ENCODE data around the gene MBTD1.
A peak's percentile ranks its signal among the peaks of the same experiment; 100 is the strongest.

MBTD1 gene

GRCh38 chr17:51150932-51151331 lies 108.9 kb downstream of the MBTD1 start:
- no peaks in the 10 kb centered on the region for H3K36me3 Mint-ChIP-seq

GRCh38 chr17:51149163-51149562 lies 110.7 kb downstream of the MBTD1 start:
- Mint-ChIP-seq H3K9me3 (no peaks in the 10 kb centered on the region), H3K4me1 (peaks cover 7% of the 10 kb centered on the region), H3K27ac (no peak overlapping the region), H3K4me3 (no peak overlapping the region), H3K27me3 (no peaks in the 10 kb centered on the region), H3K36me3 (no peaks in the 10 kb centered on the region)

More at GRCh38 chr17:51150932-51151331, 108.9 kb downstream of the MBTD1 start:
- no peaks in the 10 kb centered on the region for H3K27me3 Mint-ChIP-seq
- no peak overlapping the region for H3K4me3 Mint-ChIP-seq
- H3K27ac Mint-ChIP-seq = peak overlapping the region; percentile 3
- H3K9me3 Mint-ChIP-seq = no peaks in the 10 kb centered on the region
- H3K4me1 Mint-ChIP-seq = peaks cover 21% of the 10 kb centered on the region

GRCh38 chr17:51147650-51148049 lies 112.2 kb downstream of the MBTD1 start:
- H3K27ac Mint-ChIP-seq = no peak overlapping the region
- no peaks in the 10 kb centered on the region for H3K36me3 Mint-ChIP-seq
- no peak overlapping the region for H3K4me3 Mint-ChIP-seq

GRCh38 chr17:51144266-51145022 lies 115.4 kb downstream of the MBTD1 start:
- Mint-ChIP-seq H3K27me3 (no peaks in the 10 kb centered on the region), H3K4me3 (no peak overlapping the region), H3K36me3 (no peaks in the 10 kb centered on the region), H3K27ac (no peak overlapping the region), H3K9me3 (no peaks in the 10 kb centered on the region), H3K4me1 (peaks cover 7% of the 10 kb centered on the region)

More at GRCh38 chr17:51147650-51148049, 112.2 kb downstream of the MBTD1 start:
- no peaks in the 10 kb centered on the region for H3K27me3 Mint-ChIP-seq
- peaks cover 7% of the 10 kb centered on the region for H3K4me1 Mint-ChIP-seq
- no peaks in the 10 kb centered on the region for H3K9me3 Mint-ChIP-seq

- Mint-ChIP-seq H3K9me3 (no peaks in the 10 kb centered on the region), H3K27ac (no peak overlapping the region), H3K4me1 (peaks cover 7% of the 10 kb centered on the region), H3K36me3 (no peaks in the 10 kb centered on the region), H3K4me3 (no peak overlapping the region), H3K27me3 (no peaks in the 10 kb centered on the region)
Measured at GRCh38 chr17:51142597-51142996, 117.3 kb downstream of the MBTD1 start.

GRCh38 chr17:51135956-51136355 lies 123.9 kb downstream of the MBTD1 start:
- Mint-ChIP-seq H3K4me3 (no peak overlapping the region), H3K4me1 (peaks cover 3% of the 10 kb centered on the region), H3K36me3 (no peaks in the 10 kb centered on the region), H3K27ac (no peak overlapping the region), H3K9me3 (no peaks in the 10 kb centered on the region), H3K27me3 (no peaks in the 10 kb centered on the region)

GRCh38 chr17:51133365-51133764 lies 126.5 kb downstream of the MBTD1 start:
- peaks cover 3% of the 10 kb centered on the region for H3K4me1 Mint-ChIP-seq
- no peaks in the 10 kb centered on the region for H3K27me3 Mint-ChIP-seq
- no peak overlapping the region for H3K27ac Mint-ChIP-seq
- H3K4me3 Mint-ChIP-seq = no peak overlapping the region
- H3K9me3 Mint-ChIP-seq = no peaks in the 10 kb centered on the region
- no peaks in the 10 kb centered on the region for H3K36me3 Mint-ChIP-seq

GRCh38 chr17:51132964-51133319 lies 126.9 kb downstream of the MBTD1 start:
- no peaks in the 10 kb centered on the region for H3K27me3 Mint-ChIP-seq
- H3K4me1 Mint-ChIP-seq = peaks cover 3% of the 10 kb centered on the region
- no peaks in the 10 kb centered on the region for H3K36me3 Mint-ChIP-seq
- H3K9me3 Mint-ChIP-seq = no peaks in the 10 kb centered on the region
- H3K27ac Mint-ChIP-seq = no peak overlapping the region
- no peak overlapping the region for H3K4me3 Mint-ChIP-seq

- Mint-ChIP-seq H3K27me3 (no peaks in the 10 kb centered on the region), H3K4me3 (no peak overlapping the region), H3K27ac (no peak overlapping the region), H3K36me3 (no peaks in the 10 kb centered on the region), H3K4me1 (peaks cover under 1% of the 10 kb centered on the region), H3K9me3 (no peaks in the 10 kb centered on the region)
Measured at GRCh38 chr17:51128076-51128475, 131.8 kb downstream of the MBTD1 start.
